ENCODE results near the gene SYTL3.

The SYTL3 gene

DNA sequence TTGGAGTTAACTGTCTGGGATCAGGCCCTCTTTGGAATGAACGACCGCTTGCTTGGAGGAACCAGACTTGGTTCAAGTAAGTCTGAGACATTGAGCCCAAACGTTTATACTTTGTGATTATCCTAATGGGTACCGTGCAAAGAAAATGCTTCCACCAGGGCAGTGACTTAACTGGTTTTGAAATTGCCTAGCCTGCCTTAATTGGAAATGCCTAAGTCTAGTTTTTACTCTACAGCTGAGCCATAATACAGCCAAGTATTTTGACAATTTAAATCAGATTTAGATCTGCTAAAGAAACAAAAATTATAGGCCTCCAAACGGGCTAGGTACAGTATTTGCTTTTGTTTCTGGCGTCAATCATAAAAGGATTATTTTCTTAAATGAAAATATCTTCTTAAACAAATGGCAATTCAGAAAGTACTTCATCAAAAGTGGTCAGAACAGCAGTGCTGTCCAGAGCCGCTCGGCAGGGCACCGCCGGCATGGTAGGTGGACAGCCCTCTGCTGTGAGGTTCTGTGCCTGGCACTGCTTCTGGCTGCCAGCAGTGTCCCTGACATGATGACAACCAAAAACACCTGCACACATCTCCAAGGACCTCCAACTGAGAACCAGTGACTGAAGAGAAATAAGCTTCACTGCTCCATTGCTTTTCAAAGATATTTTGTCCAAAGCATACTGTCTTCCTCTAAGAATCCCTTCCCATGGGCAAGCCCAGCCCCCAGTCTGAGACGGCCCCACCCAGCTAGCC, 113.8 kb downstream of the SYTL3 start:
- no peak for DNase-seq

DNA sequence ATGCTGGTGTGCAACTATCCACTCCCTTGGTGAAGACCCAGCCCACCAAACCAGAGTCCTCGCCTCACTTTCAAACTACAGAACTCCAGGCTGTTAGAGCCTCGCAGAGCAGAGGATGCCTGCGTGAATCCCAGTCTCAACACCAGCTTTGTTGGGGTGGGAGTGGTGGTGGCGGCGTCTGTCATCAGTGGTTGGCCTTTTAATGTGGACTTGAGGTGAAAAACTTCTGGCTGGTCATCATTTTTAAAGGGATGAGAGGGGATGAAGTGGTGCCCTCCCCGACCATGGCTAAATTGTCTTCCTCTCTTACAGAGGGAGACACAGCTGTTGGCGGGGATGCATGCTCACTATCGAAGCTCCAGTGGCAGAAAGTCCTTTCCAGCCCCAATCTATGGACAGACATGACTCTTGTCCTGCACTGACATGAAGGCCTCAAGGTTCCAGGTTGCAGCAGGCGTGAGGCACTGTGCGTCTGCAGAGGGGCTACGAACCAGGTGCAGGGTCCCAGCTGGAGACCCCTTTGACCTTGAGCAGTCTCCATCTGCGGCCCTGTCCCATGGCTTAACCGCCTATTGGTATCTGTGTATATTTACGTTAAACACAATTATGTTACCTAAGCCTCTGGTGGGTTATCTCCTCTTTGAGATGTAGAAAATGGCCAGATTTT, 114.5 kb downstream of the SYTL3 start:
- DNase-seq: no peak

- DNase-seq: no peak
Observed at GRCh38 chr6:158764926-158765325, 115.1 kb downstream of the SYTL3 start.

DNA sequence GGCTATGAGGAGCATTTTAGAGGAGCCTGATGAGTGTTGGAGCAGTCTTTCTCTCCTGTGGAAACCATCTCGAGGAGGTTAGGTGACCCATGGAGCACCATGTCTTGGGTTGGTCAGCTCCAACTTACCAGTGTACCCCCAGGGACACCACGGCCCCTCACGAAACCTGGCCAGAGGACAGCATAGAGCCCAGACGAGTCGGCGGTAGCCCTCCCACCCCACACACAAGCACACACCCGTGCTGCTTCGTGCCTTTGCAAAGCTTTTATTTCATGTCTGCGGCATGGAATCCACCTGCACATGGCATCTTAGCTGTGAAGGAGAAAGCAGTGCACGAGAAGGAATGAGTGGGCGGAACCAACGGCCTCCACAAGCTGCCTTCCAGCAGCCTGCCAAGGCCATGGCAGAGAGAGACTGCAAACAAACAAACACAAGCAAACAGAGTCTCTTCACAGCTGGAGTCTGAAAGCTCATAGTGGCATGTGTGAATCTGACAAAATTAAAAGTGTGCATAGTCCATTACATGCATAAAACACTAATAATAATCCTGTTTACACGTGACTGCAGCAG, 115.7 kb downstream of the SYTL3 start:
- no peak for DNase-seq

- DNase-seq: no peak
Observed at GRCh38 chr6:158766621-158767455, 117.0 kb downstream of the SYTL3 start.

- DNase-seq: no peak
Observed at GRCh38 chr6:158767709-158768108, 117.9 kb downstream of the SYTL3 start.

DNA sequence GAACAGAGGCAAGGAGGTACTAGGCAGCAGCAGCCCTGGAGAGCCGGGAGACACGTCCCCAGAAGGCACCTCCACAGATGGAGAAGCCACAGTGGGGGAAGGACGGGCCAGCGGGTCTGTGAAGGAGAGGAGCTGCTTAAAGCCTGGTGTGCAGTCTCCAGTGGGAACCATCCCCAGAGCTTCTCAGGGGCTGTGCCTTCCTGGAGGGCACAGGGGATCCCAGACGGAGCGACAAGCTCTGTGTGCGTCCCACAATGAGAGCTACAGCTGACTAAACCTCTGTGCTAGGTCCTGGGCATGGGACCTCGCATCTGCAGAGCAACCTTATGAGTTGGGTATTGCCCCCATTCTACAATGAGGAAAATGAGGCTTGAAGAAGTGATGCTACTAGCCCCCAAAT, 118.6 kb downstream of the SYTL3 start:
- DNase-seq: no peak

GRCh38 chr6:158769234-158769770, 119.4 kb downstream of the SYTL3 start:
- no peak for DNase-seq

- no peak for DNase-seq
Observed at GRCh38 chr6:158769771-158770432, 120.0 kb downstream of the SYTL3 start.

DNA sequence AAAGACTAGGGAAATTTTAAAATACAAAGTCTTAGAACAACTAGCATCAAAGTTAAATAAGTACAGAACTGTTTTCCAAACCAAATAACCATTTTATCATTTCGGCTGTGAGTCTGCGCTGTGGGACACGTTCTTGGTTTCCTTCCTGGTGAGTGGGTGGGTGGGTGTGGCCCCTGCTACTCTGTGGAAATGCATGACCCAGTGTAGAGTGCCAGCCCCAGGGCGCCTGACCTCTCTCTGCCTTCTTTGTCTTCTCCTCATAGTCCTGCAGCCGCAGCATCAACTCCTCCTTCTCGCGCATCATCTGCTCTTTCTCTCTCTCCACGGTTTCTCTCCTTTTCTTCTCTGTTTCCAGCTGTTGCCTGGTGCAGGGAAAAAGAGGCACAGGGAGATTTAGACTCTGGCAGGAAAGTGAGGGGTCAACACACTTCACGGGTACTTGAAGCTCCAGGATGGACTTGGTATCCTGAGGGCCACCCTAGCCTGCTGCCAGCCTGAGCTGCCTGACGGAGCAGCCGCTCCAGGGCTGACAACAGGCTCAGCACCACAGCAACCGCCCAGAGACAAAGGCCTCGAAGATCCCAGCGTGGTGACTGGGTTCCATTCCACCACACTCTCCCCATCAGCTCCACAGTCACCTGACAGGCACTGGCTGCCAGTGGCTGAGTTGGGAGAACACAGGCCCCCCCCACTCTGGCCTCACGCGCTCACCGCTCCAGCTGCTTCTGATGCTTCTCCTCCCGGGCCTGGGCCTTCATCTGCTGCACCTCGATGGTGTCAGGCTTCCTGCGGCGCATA, 120.9 kb downstream of the SYTL3 start:
- DNase-seq: no peak

GRCh38 chr6:158771399-158772152, 121.7 kb downstream of the SYTL3 start:
- DNase-seq: no peak

- DNase-seq: no peak
Observed at GRCh38 chr6:158772172-158772571, 122.3 kb downstream of the SYTL3 start.

GRCh38 chr6:158772851-158773371, 123.1 kb downstream of the SYTL3 start:
- DNase-seq: no peak

GRCh38 chr6:158773581-158774449, 124.0 kb downstream of the SYTL3 start:
- DNase-seq: no peak

GRCh38 chr6:158774717-158775449, 125.0 kb downstream of the SYTL3 start:
- DNase-seq: no peak

DNA sequence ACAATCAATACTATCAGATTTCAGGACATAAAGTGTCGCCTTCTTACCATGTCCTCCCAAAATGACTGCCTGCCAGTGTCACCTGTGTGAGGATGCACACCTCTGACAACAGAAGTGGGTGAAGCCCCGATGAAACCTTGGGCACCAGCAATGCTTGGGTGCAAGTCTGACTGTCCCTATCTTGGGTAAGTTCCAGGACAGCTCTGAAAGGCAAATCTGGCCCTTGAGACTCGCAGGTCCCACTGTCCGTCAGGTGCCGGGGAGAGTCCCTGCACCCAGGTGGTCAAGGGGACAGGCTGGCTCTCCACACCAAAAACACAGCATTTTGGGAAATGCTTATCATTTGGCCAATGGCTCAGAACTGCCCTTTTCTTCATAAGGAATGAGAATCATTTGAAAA, 126.0 kb downstream of the SYTL3 start:
- no peak for DNase-seq

DNA sequence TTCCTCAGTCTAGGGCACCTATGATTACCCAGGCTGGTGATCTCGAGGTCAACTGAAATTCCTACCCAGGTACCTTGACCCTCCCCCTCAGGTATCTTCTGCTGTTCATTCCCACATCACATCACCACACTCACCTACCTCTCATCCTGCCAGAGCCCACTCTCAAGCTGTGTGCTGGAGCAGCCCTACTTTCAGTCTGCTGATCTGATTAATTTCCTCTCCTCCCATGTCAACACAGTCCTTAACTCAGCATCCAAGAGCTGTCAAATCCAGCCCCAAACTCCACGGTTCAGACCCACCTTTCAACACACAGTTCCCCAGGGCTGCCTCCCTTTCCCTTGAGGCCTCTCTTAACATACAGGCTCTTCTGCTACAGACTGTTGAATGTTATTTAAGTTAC, 126.9 kb downstream of the SYTL3 start:
- no peak for DNase-seq

GRCh38 chr6:158777510-158777909, 127.7 kb downstream of the SYTL3 start:
- DNase-seq: no peak

DNA sequence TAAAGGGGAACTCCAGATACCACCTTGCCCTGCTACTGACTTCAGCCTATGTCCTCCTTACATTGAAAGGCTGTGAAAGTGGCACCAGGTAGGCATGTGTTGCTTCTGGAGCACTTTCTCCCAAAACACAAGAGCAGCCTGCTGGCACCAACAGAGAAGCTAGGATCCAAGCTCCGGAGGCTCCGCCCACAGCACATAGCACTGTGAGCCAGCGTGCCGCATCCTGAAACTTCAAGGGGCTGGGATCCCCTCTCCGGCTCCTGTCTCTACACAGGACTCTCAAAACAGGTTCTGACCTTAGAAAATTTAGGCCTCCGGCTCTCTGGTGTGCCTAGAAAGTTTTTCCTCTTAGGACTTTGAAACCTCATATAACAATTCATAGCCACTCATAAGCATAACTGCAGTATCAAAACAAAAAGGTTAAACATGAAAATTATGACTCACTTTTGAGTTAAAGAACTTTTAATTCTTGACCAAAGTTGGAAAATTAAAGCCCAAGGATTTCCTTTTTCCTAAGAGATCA, 128.2 kb downstream of the SYTL3 start:
- DNase-seq: no peak

Measured in Kasumi-1 (cell line).